Hepatocyte (in vitro differentiated cells): Measurements from ENCODE around the gene SHMT2.

ENCODE experiments used
- CTCF ChIP-seq: fragments of 200-600 bp; sonication (generic); IDR thresholded peaks from 2 replicates; pipeline ENCODE4 v1.5.1; 2016; ENCODE audit warnings: antibody characterized with exemption, mild to moderate bottlenecking; ENCODE audit not compliant: poor library complexity
- EZH2 ChIP-seq: fragments of 200-600 bp; sonication (generic); IDR thresholded peaks from 2 replicates; pipeline ENCODE4 v1.6.1; 2016; ENCODE audit warnings: antibody characterized with exemption, mild to moderate bottlenecking, borderline replicate concordance
- EZH2phosphoT487 ChIP-seq: fragments of 200-600 bp; sonication (generic); IDR thresholded peaks from one replicate; pipeline ENCODE4 v1.6.1; 2018; ENCODE audit warnings: antibody characterized with exemption, mild to moderate bottlenecking, low read depth, moderate library complexity; ENCODE audit not compliant: unreplicated experiment, severe bottlenecking

GRCh38 chr12:57272337-57273151 lies 43.0 kb downstream of the SHMT2 start:
- TF ChIP-seq CTCF (no peak), EZH2 (no peak), EZH2phosphoT487 (no peak)
